Suprapubic skin (tissue), 4 donors: Measurements from ENCODE around the gene DGKZ. TPM values are rescaled to one million over a fixed set of nuclear protein-coding genes. Genes with fewer than 3 reads are reported as not detected.
A peak's percentile ranks its signal among the peaks of the same experiment; 100 is the strongest.

Experiments used
- DNase-seq, 2 donors: peaks; one replicate each; pipeline ENCODE4 v3.0.0-alpha.2; 2019; ENCODE audit warnings: low spot score in 2 of 2
- H3K27ac ChIP-seq: fragments of 200-600 bp; sonication (generic); one replicate; pipeline ENCODE4 v1.5.1; 2019
- H3K27me3 ChIP-seq: fragments of 200-600 bp; sonication (generic); one replicate; pipeline ENCODE4 v1.5.1; 2019
- H3K36me3 ChIP-seq: fragments of 200-600 bp; sonication (generic); one replicate; pipeline ENCODE4 v1.5.1; 2019
- H3K4me1 ChIP-seq: fragments of 200-600 bp; sonication (generic); one replicate; pipeline ENCODE4 v1.5.1; 2019
- H3K4me3 ChIP-seq: fragments of 200-600 bp; sonication (generic); one replicate; pipeline ENCODE4 v1.5.1; 2019; ENCODE audit warnings: mild to moderate bottlenecking
- H3K9me3 ChIP-seq: fragments of 200-600 bp; sonication (generic); one replicate; pipeline ENCODE4 v1.5.1; 2019
- CTCF ChIP-seq, 2 donors: fragments of 200-600 bp in 1 of 2; fragments of 450-650 bp in 1 of 2; sonication (generic) in 1 of 2; IDR thresholded peaks; one replicate each; pipeline ENCODE4 v1.5.1; 2016 to 2019; ENCODE audit warnings: antibody characterized with exemption in 2 of 2, mild to moderate bottlenecking in 1 of 2, moderate library complexity in 1 of 2
- EP300 ChIP-seq: sonication (generic); formaldehyde crosslinking; IDR thresholded peaks from one replicate; pipeline ENCODE4 v1.6.1; 2017; ENCODE audit warnings: antibody characterized with exemption
- POLR2A ChIP-seq, 2 donors: fragments of 450-650 bp; IDR thresholded peaks; one replicate each; pipeline ENCODE4 v1.6.1; 2017; ENCODE audit warnings: antibody characterized with exemption in 2 of 2, mild to moderate bottlenecking in 2 of 2, moderate library complexity in 2 of 2
- POLR2AphosphoS5 ChIP-seq, 3 donors: sonication (generic); formaldehyde crosslinking; IDR thresholded peaks; one replicate each; pipeline ENCODE4 v1.6.1; 2017; ENCODE audit warnings: antibody characterized with exemption in 3 of 3
- WGBS: methylation state at CpG from one replicate; pipeline ENCODE4 v1.1.5; 2018; 5-methylcytosine and 5-hydroxymethylcytosine counted together
- total RNA-seq, 4 donors: library from RNA; depleted of rRNA; stranded (reverse); fragments of >200 nt; gene quantifications; one replicate each; pipeline ENCODE4 v1.1.0, GENCODE V29; 2016

The DGKZ gene
- total RNA-seq, 4 donors from 2014 or later = 60.5 to 91.0 (median 73.4) TPM

DNA sequence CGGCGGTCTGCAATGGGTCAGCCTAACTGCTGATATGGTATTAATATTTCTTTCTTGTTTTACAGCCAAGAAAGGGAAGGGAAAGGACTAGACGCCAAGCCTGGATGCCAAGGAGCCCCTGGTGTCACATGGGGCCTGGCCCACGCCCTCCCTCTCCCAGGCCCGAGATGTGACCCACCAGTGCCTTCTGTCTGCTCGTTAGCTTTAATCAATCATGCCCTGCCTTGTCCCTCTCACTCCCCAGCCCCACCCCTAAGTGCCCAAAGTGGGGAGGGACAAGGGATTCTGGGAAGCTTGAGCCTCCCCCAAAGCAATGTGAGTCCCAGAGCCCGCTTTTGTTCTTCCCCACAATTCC is 36.1 kb downstream of the DGKZ start:
- TF ChIP-seq POLR2A (IDR thresholded peaks at IDR 0.05) = no peak
- no peak for TF ChIP-seq CTCF (IDR thresholded peaks at IDR 0.05)
- TF ChIP-seq EP300 = no peak
- no peak for TF ChIP-seq POLR2AphosphoS5 (IDR thresholded peaks at IDR 0.05)
- Histone ChIP-seq H3K4me1 (peaks cover 36% of the 10 kb centered on the region), H3K9me3 (no peaks in the 10 kb centered on the region), H3K36me3 (peaks cover 5% of the 10 kb centered on the region), H3K4me3 (no peak overlapping the region), H3K27ac (no peak overlapping the region), H3K27me3 (peaks cover 18% of the 10 kb centered on the region)
- WGBS = 80% methylated on average over 7 of the region's 7 CpGs
- DNase-seq = no peak

- peaks cover 37% of the 10 kb centered on the region for H3K4me1 ChIP-seq
- no peak overlapping the region for H3K4me3 ChIP-seq
- peaks cover 25% of the 10 kb centered on the region for H3K27me3 ChIP-seq
- WGBS = 89% methylated on average over 8 of the region's 12 CpGs
- DNase-seq = peak in 1 of 2 donors; percentile 56
- TF ChIP-seq POLR2A (IDR thresholded peaks at IDR 0.05) (no peak), CTCF (IDR thresholded peaks at IDR 0.05) (no peak), POLR2AphosphoS5 (IDR thresholded peaks at IDR 0.05) (no peak), EP300 (no peak)
- no peaks in the 10 kb centered on the region for H3K36me3 ChIP-seq
- H3K9me3 ChIP-seq = no peaks in the 10 kb centered on the region
- H3K27ac ChIP-seq = no peak overlapping the region
Observed at GRCh38 chr11:46383974-46384701, 36.9 kb downstream of the DGKZ start.

DNA sequence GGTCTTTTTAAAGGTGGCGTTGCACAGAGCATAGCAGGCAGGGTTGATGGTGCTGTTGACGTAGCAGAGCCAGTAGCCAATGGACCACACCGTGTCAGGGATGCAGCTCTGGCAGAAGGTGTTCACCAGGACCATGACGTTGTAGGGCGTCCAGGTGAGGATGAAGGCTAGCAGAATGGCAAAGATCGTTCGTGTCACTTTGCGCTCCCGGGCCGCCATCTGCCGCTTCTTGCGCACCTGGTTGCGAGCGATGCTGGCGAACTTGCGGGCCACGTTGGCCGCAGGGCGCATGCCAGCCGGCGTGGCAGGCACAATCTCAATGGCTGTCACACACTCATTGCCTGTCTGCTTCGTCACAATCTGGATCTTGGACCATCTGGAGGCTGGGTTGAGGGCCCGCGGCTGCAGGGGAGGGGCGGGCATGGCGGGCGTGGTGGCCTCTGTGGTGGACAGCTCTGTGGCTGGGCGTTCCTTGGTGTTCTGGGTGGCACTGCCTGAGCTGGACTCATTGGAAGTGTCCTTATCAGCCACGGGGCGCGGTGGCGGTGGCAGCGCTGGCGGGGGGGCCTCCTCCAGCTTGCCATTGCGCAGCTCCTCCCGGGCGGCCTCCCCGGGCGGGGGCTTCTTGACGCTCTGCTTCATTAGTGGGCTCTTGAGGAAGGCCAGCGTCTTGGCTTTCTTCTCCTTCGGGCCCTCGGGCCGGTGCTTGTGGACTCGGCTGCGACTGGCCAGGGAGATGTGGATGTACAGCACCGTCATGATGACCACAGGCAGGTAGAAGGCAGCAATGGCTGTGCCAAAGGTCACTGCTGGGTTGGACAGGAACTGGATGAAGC is 38.1 kb downstream of the DGKZ start:
- DNase-seq = no peak
- Histone ChIP-seq H3K27me3 (peaks cover 37% of the 10 kb centered on the region), H3K4me1 (peaks cover 41% of the 10 kb centered on the region), H3K36me3 (no peaks in the 10 kb centered on the region), H3K27ac (no peak overlapping the region), H3K9me3 (no peaks in the 10 kb centered on the region), H3K4me3 (no peak overlapping the region)
- 93% methylated on average over 26 of the region's 47 CpGs for WGBS
- TF ChIP-seq CTCF (IDR thresholded peaks at IDR 0.05) (no peak), POLR2A (IDR thresholded peaks at IDR 0.05) (no peak), EP300 (no peak), POLR2AphosphoS5 (IDR thresholded peaks at IDR 0.05) (no peak)

- TF ChIP-seq POLR2A (IDR thresholded peaks at IDR 0.05) (no peak), EP300 (no peak), POLR2AphosphoS5 (IDR thresholded peaks at IDR 0.05) (no peak), CTCF (IDR thresholded peaks at IDR 0.05) (no peak)
- H3K36me3 ChIP-seq = no peaks in the 10 kb centered on the region
- 92% methylated on average over 24 of the region's 25 CpGs for whole genome bisulfite sequencing
- H3K9me3 ChIP-seq = no peaks in the 10 kb centered on the region
- H3K27me3 ChIP-seq = peaks cover 44% of the 10 kb centered on the region
- no peak overlapping the region for H3K27ac ChIP-seq
- H3K4me1 ChIP-seq = peaks cover 42% of the 10 kb centered on the region
- H3K4me3 ChIP-seq = no peak overlapping the region
- DNase-seq = no peak
Observed at GRCh38 chr11:46386005-46386578, 38.8 kb downstream of the DGKZ start.

DNA sequence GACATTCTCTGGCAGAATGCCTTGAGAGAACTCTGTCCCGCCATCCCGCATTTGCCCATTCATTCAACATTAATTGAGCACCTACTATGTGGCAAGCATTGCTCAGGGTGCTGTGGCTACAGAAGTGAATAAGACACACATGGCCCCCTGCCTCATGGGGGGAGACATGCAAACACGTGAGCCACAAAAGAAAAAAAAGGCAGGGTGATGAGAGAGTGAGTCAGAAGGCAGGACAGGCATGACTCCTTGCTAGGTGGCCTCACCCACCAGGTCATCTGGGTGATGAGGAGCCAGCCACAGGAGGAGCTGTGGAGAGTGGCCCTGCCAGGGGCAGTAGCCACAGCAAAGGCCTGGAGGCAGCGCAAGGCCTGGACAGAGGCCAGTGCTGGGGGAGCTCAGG is 39.4 kb downstream of the DGKZ start:
- peaks cover 50% of the 10 kb centered on the region for H3K27me3 ChIP-seq
- peaks cover 42% of the 10 kb centered on the region for H3K4me1 ChIP-seq
- H3K9me3 ChIP-seq = no peaks in the 10 kb centered on the region
- DNase-seq = no peak
- no peak overlapping the region for H3K27ac ChIP-seq
- 91% methylated on average over 4 of the region's 4 CpGs for WGBS
- no peak overlapping the region for H3K4me3 ChIP-seq
- TF ChIP-seq EP300 (no peak), POLR2A (IDR thresholded peaks at IDR 0.05) (no peak), POLR2AphosphoS5 (IDR thresholded peaks at IDR 0.05) (no peak), CTCF (IDR thresholded peaks at IDR 0.05) (no peak)
- no peaks in the 10 kb centered on the region for H3K36me3 ChIP-seq
